GM23248 (cell line): ENCODE results near the gene TAF6L. TPM values are rescaled to one million over a fixed set of nuclear protein-coding genes. Genes with fewer than 3 reads are reported as not detected.

Experiments used
- DNase-seq: peaks from one replicate; pipeline ENCODE4 v3.0.0-alpha.2; 2015
- H2AFZ ChIP-seq: fragments of 200-600 bp; sonication (generic); 2 replicates; pipeline ENCODE4 v1.6.1; 2016; ENCODE audit warnings: antibody characterized with exemption
- H3F3A ChIP-seq: fragments of 200-600 bp; sonication (generic); 2 replicates; pipeline ENCODE4 v1.6.1; 2016; ENCODE audit warnings: mild to moderate bottlenecking, antibody characterized with exemption, mixed run types; ENCODE audit not compliant: insufficient read depth
- H3K27ac ChIP-seq: fragments of 200-600 bp; sonication (generic); 2 replicates; pipeline ENCODE4 v1.5.1; 2016; ENCODE audit warnings: mild to moderate bottlenecking
- H3K27me3 ChIP-seq: fragments of 200-600 bp; sonication (generic); replicated peaks from 2 replicates; pipeline ENCODE4 v1.6.1; 2016; ENCODE audit warnings: mild to moderate bottlenecking; ENCODE audit not compliant: insufficient read depth
- H3K36me3 ChIP-seq: fragments of 200-600 bp; sonication (generic); 2 replicates; pipeline ENCODE4 v1.6.1; 2016; ENCODE audit warnings: low read depth, mild to moderate bottlenecking
- H3K4me1 ChIP-seq: fragments of 200-600 bp; sonication (generic); 2 replicates; pipeline ENCODE4 v1.6.1; 2016; ENCODE audit warnings: mild to moderate bottlenecking; ENCODE audit not compliant: insufficient read depth
- H3K4me2 ChIP-seq: fragments of 200-600 bp; sonication (generic); one replicate; pipeline ENCODE4 v1.6.1; 2016; ENCODE audit warnings: mild to moderate bottlenecking; ENCODE audit not compliant: unreplicated experiment
- H3K4me3 ChIP-seq: fragments of 200-600 bp; sonication (generic); 2 replicates; pipeline ENCODE4 v1.5.1; 2016; ENCODE audit warnings: mild to moderate bottlenecking
- H3K79me2 ChIP-seq: fragments of 200-600 bp; sonication (generic); 2 replicates; pipeline ENCODE4 v1.6.1; 2016; ENCODE audit warnings: mild to moderate bottlenecking; ENCODE audit not compliant: insufficient read depth
- H3K9ac ChIP-seq: fragments of 200-600 bp; sonication (generic); 2 replicates; pipeline ENCODE4 v1.6.1; 2016; ENCODE audit warnings: mild to moderate bottlenecking
- H3K9me2 ChIP-seq: fragments of 200-600 bp; sonication (generic); 2 replicates; pipeline ENCODE4 v1.6.1; 2016; ENCODE audit warnings: mixed run types, mild to moderate bottlenecking, moderate library complexity; ENCODE audit not compliant: insufficient read depth
- H3K9me3 ChIP-seq: fragments of 200-600 bp; sonication (generic); one replicate; pipeline ENCODE4 v1.6.1; 2017; ENCODE audit warnings: low read depth
- H4K20me1 ChIP-seq: fragments of 200-600 bp; sonication (generic); 2 replicates; pipeline ENCODE4 v1.6.0; 2016; ENCODE audit not compliant: insufficient read depth
- EZH2 ChIP-seq: fragments of 200-600 bp; sonication (generic); IDR thresholded peaks from 2 replicates; pipeline ENCODE4 v1.6.1; 2018; ENCODE audit warnings: antibody characterized with exemption, mild to moderate bottlenecking; ENCODE audit not compliant: insufficient read depth, poor library complexity, severe bottlenecking
- EZH2phosphoT487 ChIP-seq: fragments of 200-600 bp; sonication (generic); IDR thresholded peaks from 2 replicates; pipeline ENCODE4 v1.6.1; 2018; ENCODE audit warnings: antibody characterized with exemption, moderate library complexity, mild to moderate bottlenecking, low read depth; ENCODE audit not compliant: insufficient read depth
- WGBS, 2 experiments: methylation state at CpG; one replicate each; pipeline ENCODE4 v1.1.6; 2015 to 2017; ENCODE audit warnings: low lambda C conversion rate in 2 of 2, low coverage in 1 of 2; ENCODE audit errors: missing lambda C conversion rate in 2 of 2; 5-methylcytosine and 5-hydroxymethylcytosine counted together
- in situ Hi-C: fragments of 300-500 bp; cut with MboI; formaldehyde crosslinking; loops from 2 replicates; pipeline ENCODE4 v1.15.0; 2020
- microRNA-seq: library from miRNA; unstranded; fragments of <30 nt; microRNA quantifications from one replicate; pipeline ENCODE4, GENCODE V29; 2016; ENCODE audit warnings: borderline number of aligned reads
- polyA plus RNA-seq: library from polyadenylated mRNA; unstranded; fragments of >200 nt; fragmentation: Nextera tagmentation; extraction: Ambion mirVana; gene quantifications from 2 replicates; pipeline ENCODE4 v1.2.1, GENCODE V29; 2016
- small RNA-seq: library from RNA; depleted of rRNA; stranded (forward); fragments of <200 nt; gene quantifications from one replicate; pipeline ENCODE3, GENCODE V24; 2014; ENCODE audit warnings: low read depth, low replicate concordance
- total RNA-seq: library from RNA; depleted of rRNA; stranded (reverse); fragments of >200 nt; shearing (Covaris generic); gene quantifications from 2 replicates; pipeline ENCODE4 v1.2.3, GENCODE V29; 2014; rRNA removed

TAF6L gene
- total and polyA plus RNA-seq, 2 experiments from 2014 or later: 8.2 to 11.6 TPM

- H3K36me3 ChIP-seq: peaks cover 16% of the 10 kb centered on the region
- H4K20me1 ChIP-seq: no peaks in the 10 kb centered on the region
- TF ChIP-seq EZH2 (no peak), EZH2phosphoT487 (no peak)
- H3K4me1 ChIP-seq: peaks cover 13% of the 10 kb centered on the region
- H3K79me2 ChIP-seq: peaks cover 88% of the 10 kb centered on the region
- WGBS, 2 experiments: 1% methylated on average over 23 to 33 of the region's 33 CpGs
- H2AFZ ChIP-seq: peak overlapping the region; percentile 53; the same call in 1 of the 2 replicates
- no peaks in the 10 kb centered on the region for H3K27me3 ChIP-seq
- H3K9ac ChIP-seq: peak overlapping the region; percentile 96
- H3F3A ChIP-seq: peaks cover 6% of the 10 kb centered on the region; the same call in 1 of the 2 replicates
- DNase-seq: no peak
- in situ Hi-C loops: no loop called here
- peak overlapping the region; percentile 94 for H3K4me3 ChIP-seq
- no peaks in the 10 kb centered on the region for H3K9me3 ChIP-seq
- H3K4me2 ChIP-seq: peak overlapping the region; percentile 97
- peak overlapping the region; percentile 92 for H3K27ac ChIP-seq
- no peaks in the 10 kb centered on the region for H3K9me2 ChIP-seq
These were observed 59.8 kb downstream of the TAF6L start for GRCh38 chr11:62830904-62831519.

- Histone ChIP-seq H4K20me1 (no peaks in the 10 kb centered on the region), H3K4me2 (peak within 1 kb of the TSS; percentile 97), H3K4me3 (peak within 1 kb of the TSS; percentile 94), H3K79me2 (peaks cover 90% of the 10 kb centered on the region), H3K9ac (peak within 1 kb of the TSS; percentile 96), H2AFZ (peak within 1 kb of the TSS; percentile 57), H3K4me1 (peaks cover 13% of the 10 kb centered on the region), H3K27ac (peak within 1 kb of the TSS; percentile 92), H3K9me2 (no peaks in the 10 kb centered on the region), H3K27me3 (no peaks in the 10 kb centered on the region), H3K9me3 (no peaks in the 10 kb centered on the region), H3F3A (peaks cover 6% of the 10 kb centered on the region; the same call in 1 of the 2 replicates), H3K36me3 (peaks cover 12% of the 10 kb centered on the region; the same call in 1 of the 2 replicates)
- in situ Hi-C loops: no loop called here
- WGBS, 2 experiments: 1% methylated on average over 51 to 65 of the region's 65 CpGs
- peak; percentile 100 for DNase-seq
- TF ChIP-seq EZH2 (no peak), EZH2phosphoT487 (no peak)
These were observed 60.5 kb downstream of the TAF6L start, which contains the start of gene STX5 for GRCh38 chr11:62831520-62832335. TSS of gene STX5 (minus strand) at chr11:62832051. CDS start at chr11:62831243, 808 bp downstream.

- Histone ChIP-seq H3K4me3 (peak within 1 kb of the TSS; percentile 94), H3K4me1 (peaks cover 13% of the 10 kb centered on the region), H3F3A (peaks cover 6% of the 10 kb centered on the region; the same call in 1 of the 2 replicates), H3K9me2 (no peaks in the 10 kb centered on the region), H3K27me3 (no peaks in the 10 kb centered on the region), H4K20me1 (no peaks in the 10 kb centered on the region), H3K36me3 (peaks cover 3% of the 10 kb centered on the region; the same call in 1 of the 2 replicates), H3K79me2 (peaks cover 90% of the 10 kb centered on the region), H2AFZ (peak within 1 kb of the TSS; percentile 57; the same call in 1 of the 2 replicates), H3K9me3 (no peaks in the 10 kb centered on the region), H3K27ac (peak within 1 kb of the TSS; percentile 92), H3K4me2 (peak within 1 kb of the TSS; percentile 96), H3K9ac (peak within 1 kb of the TSS; percentile 96)
- TF ChIP-seq EZH2 (no peak), EZH2phosphoT487 (no peak)
- 5% methylated on average over 40 of the region's 40 CpGs for WGBS, 2 experiments
- in situ Hi-C loops: no loop called here
- DNase-seq: peak; percentile 77
These were observed 61.4 kb downstream of the TAF6L start, which contains the start of gene TEX54 for GRCh38 chr11:62832336-62833234. TSS of gene TEX54 (minus strand) at chr11:62832841.

- no peak for DNase-seq
- no peak overlapping the region for H3K4me3 ChIP-seq
- peaks cover 11% of the 10 kb centered on the region for H3F3A ChIP-seq
- 74 to 78% methylated on average over 8 of the region's 8 CpGs for WGBS, 2 experiments
- H3K4me1 ChIP-seq: peaks cover 8% of the 10 kb centered on the region; the same call in 1 of the 2 replicates
- no peak overlapping the region for H3K27ac ChIP-seq
- no peak overlapping the region for H3K4me2 ChIP-seq
- H3K9me3 ChIP-seq: no peaks in the 10 kb centered on the region
- peaks cover 80% of the 10 kb centered on the region for H3K79me2 ChIP-seq
- H3K27me3 ChIP-seq: no peaks in the 10 kb centered on the region
- H3K9ac ChIP-seq: no peak overlapping the region
- TF ChIP-seq EZH2phosphoT487 (no peak), EZH2 (no peak)
- H4K20me1 ChIP-seq: no peaks in the 10 kb centered on the region
- H3K9me2 ChIP-seq: no peaks in the 10 kb centered on the region
- no peaks in the 10 kb centered on the region for H3K36me3 ChIP-seq
- in situ Hi-C loops: no loop called here
- H2AFZ ChIP-seq: no peak overlapping the region
These were observed 64.1 kb downstream of the TAF6L start for GRCh38 chr11:62835336-62835735.

Small RNA genes lying within 50 kb of the gene (microRNA-seq; reads per million reads assigned to microRNA genes)
- gene MIR6514 (1.5 reads per million), gene MIR6748 (not detected)

Small RNA genes lying within 50 kb of the gene (small RNA-seq; reads per million reads assigned to genes)
- gene MIR6514 (not detected), gene RNU6-118P (not detected)

Other genes starting within 250 kb of the TAF6L start
Only the 30 nearest of the 31 such genes appear.
- 548 and 557 TPM in 2 replicates for gene AHNAK, start 224.6 kb upstream of the TAF6L start, total RNA-seq
- gene AHNAK, start 224.6 kb upstream of the TAF6L start, polyA plus RNA-seq: 163 and 167 TPM in 2 replicates
- gene EEF1G, start 197.5 kb upstream of the TAF6L start, total RNA-seq: 1,322 and 1,677 TPM in 2 replicates
- 533 and 544 TPM in 2 replicates for gene EEF1G, start 197.5 kb upstream of the TAF6L start, polyA plus RNA-seq
- 6.1 and 7.7 TPM in 2 replicates for gene TUT1, start 179.9 kb upstream of the TAF6L start, total RNA-seq
- 11.1 and 12.1 TPM in 2 replicates for gene TUT1, start 179.9 kb upstream of the TAF6L start, polyA plus RNA-seq
- 98.8 and 114 TPM in 2 replicates for gene MTA2, start 169.5 kb upstream of the TAF6L start, total RNA-seq
- gene MTA2, start 169.5 kb upstream of the TAF6L start, polyA plus RNA-seq: 26.3 and 28.9 TPM in 2 replicates
- gene EML3, start 158.6 kb upstream of the TAF6L start, total RNA-seq: 43.4 and 47.2 TPM in 2 replicates
- gene EML3, start 158.6 kb upstream of the TAF6L start, polyA plus RNA-seq: 32.8 and 34.8 TPM in 2 replicates
- gene ROM1, start 158.1 kb upstream of the TAF6L start, total RNA-seq: 3.4 and 6.5 TPM in 2 replicates
- gene ROM1, start 158.1 kb upstream of the TAF6L start, polyA plus RNA-seq: 5.4 and 8.8 TPM in 2 replicates
- gene B3GAT3, start 149.4 kb upstream of the TAF6L start, total RNA-seq: 32.1 and 35.6 TPM in 2 replicates
- 44.2 and 46.7 TPM in 2 replicates for gene B3GAT3, start 149.4 kb upstream of the TAF6L start, polyA plus RNA-seq
- 307 and 312 TPM in 2 replicates for gene GANAB, start 124.8 kb upstream of the TAF6L start, total RNA-seq
- gene GANAB, start 124.8 kb upstream of the TAF6L start, polyA plus RNA-seq: 224 and 225 TPM in 2 replicates
- gene INTS5, start 118.1 kb upstream of the TAF6L start, total RNA-seq: 26.4 and 30.4 TPM in 2 replicates
- 17.1 and 18.9 TPM in 2 replicates for gene INTS5, start 118.1 kb upstream of the TAF6L start, polyA plus RNA-seq
- 16.6 and 24.2 TPM in 2 replicates for gene C11orf98, start 106.2 kb upstream of the TAF6L start, total RNA-seq
- gene C11orf98, start 106.2 kb upstream of the TAF6L start, polyA plus RNA-seq: 76.8 and 77.9 TPM in 2 replicates
- gene CSKMT, start 106.1 kb upstream of the TAF6L start, total RNA-seq: 5.4 and 6.1 TPM in 2 replicates
- 2.9 and 3.6 TPM in 2 replicates for gene CSKMT, start 106.1 kb upstream of the TAF6L start, polyA plus RNA-seq
- gene UQCC3, start 99.7 kb upstream of the TAF6L start, total RNA-seq: 2.3 and 5.9 TPM in 2 replicates
- gene UQCC3, start 99.7 kb upstream of the TAF6L start, polyA plus RNA-seq: 14.5 and 15.1 TPM in 2 replicates
- gene LBHD1, start 99.1 kb upstream of the TAF6L start, total RNA-seq: 5.8 and 12.6 TPM in 2 replicates
- 3.6 and 4.3 TPM in 2 replicates for gene LBHD1, start 99.1 kb upstream of the TAF6L start, polyA plus RNA-seq
- 131 and 135 TPM in 2 replicates for gene UBXN1, start 92.3 kb upstream of the TAF6L start, total RNA-seq
- 84.0 and 85.3 TPM in 2 replicates for gene UBXN1, start 92.3 kb upstream of the TAF6L start, polyA plus RNA-seq
- gene LRRN4CL, start 81.9 kb upstream of the TAF6L start, total RNA-seq: 6.9 and 12.3 TPM in 2 replicates
- 2.1 and 2.3 TPM in 2 replicates for gene LRRN4CL, start 81.9 kb upstream of the TAF6L start, polyA plus RNA-seq
- gene BSCL2, start 64.0 kb upstream of the TAF6L start, total RNA-seq: 51.0 and 63.5 TPM in 2 replicates
- 74.5 and 79.0 TPM in 2 replicates for gene BSCL2, start 64.0 kb upstream of the TAF6L start, polyA plus RNA-seq
- gene GNG3, start 63.7 kb upstream of the TAF6L start, total RNA-seq: not detected in 2 replicates
- gene GNG3, start 63.7 kb upstream of the TAF6L start, polyA plus RNA-seq: 0.29 TPM in 1 of 2 replicates, not detected in the other
- 2.9 and 5.0 TPM in 2 replicates for gene HNRNPUL2, start 43.9 kb upstream of the TAF6L start, total RNA-seq
- gene HNRNPUL2, start 43.9 kb upstream of the TAF6L start, polyA plus RNA-seq: 2.1 and 3.1 TPM in 2 replicates
- 28.9 and 54.6 TPM in 2 replicates for gene TTC9C, start 42.9 kb upstream of the TAF6L start, total RNA-seq
- 40.1 and 46.6 TPM in 2 replicates for gene TTC9C, start 42.9 kb upstream of the TAF6L start, polyA plus RNA-seq
- gene ZBTB3, start 17.2 kb upstream of the TAF6L start, total RNA-seq: 6.6 and 8.0 TPM in 2 replicates
- gene ZBTB3, start 17.2 kb upstream of the TAF6L start, polyA plus RNA-seq: 4.9 and 5.5 TPM in 2 replicates
- gene POLR2G, start 9.8 kb upstream of the TAF6L start, total RNA-seq: 61.2 and 73.3 TPM in 2 replicates
- gene POLR2G, start 9.8 kb upstream of the TAF6L start, polyA plus RNA-seq: 154 and 156 TPM in 2 replicates
- 73.3 and 151 TPM in 2 replicates for gene TMEM179B, start 16.0 kb downstream of the TAF6L start, total RNA-seq
- 140 and 150 TPM in 2 replicates for gene TMEM179B, start 16.0 kb downstream of the TAF6L start, polyA plus RNA-seq
- 32.0 and 33.4 TPM in 2 replicates for gene TMEM223, start 20.6 kb downstream of the TAF6L start, total RNA-seq
- gene TMEM223, start 20.6 kb downstream of the TAF6L start, polyA plus RNA-seq: 31.4 and 34.2 TPM in 2 replicates
- gene NXF1, start 34.0 kb downstream of the TAF6L start, total RNA-seq: 25.0 and 32.0 TPM in 2 replicates
- 51.1 and 53.3 TPM in 2 replicates for gene NXF1, start 34.0 kb downstream of the TAF6L start, polyA plus RNA-seq
- gene STX5, start 60.7 kb downstream of the TAF6L start, total RNA-seq: 43.9 and 45.7 TPM in 2 replicates
- 32.0 and 34.0 TPM in 2 replicates for gene STX5, start 60.7 kb downstream of the TAF6L start, polyA plus RNA-seq
- gene TEX54, start 61.4 kb downstream of the TAF6L start, total RNA-seq: not detected in 2 replicates
- 0.44 TPM in 1 of 2 replicates, not detected in the other for gene TEX54, start 61.4 kb downstream of the TAF6L start, polyA plus RNA-seq
- gene WDR74, start 68.2 kb downstream of the TAF6L start, total RNA-seq: 41.4 and 50.4 TPM in 2 replicates
- gene WDR74, start 68.2 kb downstream of the TAF6L start, polyA plus RNA-seq: 33.6 and 34.3 TPM in 2 replicates
- 290 and 301 TPM in 2 replicates for gene SLC3A2, start 109.5 kb downstream of the TAF6L start, total RNA-seq
- gene SLC3A2, start 109.5 kb downstream of the TAF6L start, polyA plus RNA-seq: 310 and 319 TPM in 2 replicates
- not detected in 2 replicates for gene CHRM1, start 150.0 kb downstream of the TAF6L start, total RNA-seq
- not detected in 2 replicates for gene CHRM1, start 150.0 kb downstream of the TAF6L start, polyA plus RNA-seq
- not detected in 2 replicates for gene SLC22A6, start 213.6 kb downstream of the TAF6L start, total RNA-seq
- gene SLC22A6, start 213.6 kb downstream of the TAF6L start, polyA plus RNA-seq: not detected in 2 replicates